ENCODE data around the gene POLR1G. TPM values are rescaled to one million over a fixed set of nuclear protein-coding genes. Genes with fewer than 3 reads are reported as not detected.

POLR1G gene
- polyA plus RNA-seq, 1 of the 3 experiments (the other 2 are of a cell fraction) = 11.9 TPM

GRCh38 chr19:45450012-45450333, 43.5 kb downstream of the POLR1G start:
- POLR2A ChIA-PET = no interaction called here
- Histone ChIP-seq H3K9me3 (no peaks in the 10 kb centered on the region), H3K4me3 (ENCODE audit: low read depth in 2 of 2, low read length in 1 of 2) (peak overlapping the region; percentile 55 to 69), H3K27me3 (ENCODE audit: insufficient read depth) (no peaks in the 10 kb centered on the region), H3K4me1 (ENCODE audit: control insufficient read depth in 1 of 2, insufficient read depth in 2 of 2, low read depth in 1 of 2, low read length in 1 of 2) (peaks cover under 1 to 8% of the 10 kb centered on the region in 2 experiments; a peak in 2 of 4 replicates), H2AFZ (ENCODE audit: low read depth) (peak overlapping the region; percentile 74; the same call in 1 of the 2 replicates), H3K9ac (peak overlapping the region; percentile 96), H3K79me2 (ENCODE audit: insufficient read depth) (no peaks in the 10 kb centered on the region), H4K20me1 (ENCODE audit: insufficient read depth) (no peaks in the 10 kb centered on the region), H3K4me2 (peak overlapping the region; percentile 87), H3K36me3 (replicated peaks in 1 of 2; ENCODE audit: control insufficient read depth in 1 of 2, insufficient read depth in 2 of 2, low read length in 1 of 2) (no peaks in the 10 kb centered on the region), H3K27ac (ENCODE audit: low read depth in 2 of 2, low read length in 1 of 2) (peak overlapping the region in 1 of 2 experiments; percentile 92; a peak in 3 of 4 replicates), H3F3A (replicated peaks; ENCODE audit: insufficient read depth) (peaks cover 16% of the 10 kb centered on the region), H3K9me2 (no peaks in the 10 kb centered on the region)
- WGBS (ENCODE audit: low lambda C conversion rate) = 77% methylated on average over 5 of the region's 5 CpGs
- CTCF ChIA-PET = interaction anchor here (3.0 to 15.0 kb wide), 2 partner anchors 10 to 23 kb away, joined by 38 to 870 read pairs; partner anchors contain the start of gene FOSB
- no peak for DNase-seq
- TF ChIP-seq TEAD4 (IDR thresholded peaks at IDR 0.05; ENCODE audit: borderline replicate concordance, insufficient read depth) = no peak
- TF ChIP-seq NRF1 (IDR thresholded peaks at IDR 0.05; ENCODE audit: low read depth, low read length) = no peak
- no peak for TF ChIP-seq SIN3A (IDR thresholded peaks at IDR 0.05; ENCODE audit: borderline replicate concordance, low read depth, low read length)
- no peak for TF ChIP-seq JUND (IDR thresholded peaks at IDR 0.05)
- TF ChIP-seq CTCF (IDR thresholded peaks at IDR 0.05) = no peak
- TF ChIP-seq GATA2 (CRISPR knock-in tag; IDR thresholded peaks at IDR 0.05) = no peak
- no peak for TF ChIP-seq NFIC (IDR thresholded peaks at IDR 0.05; ENCODE audit: borderline replicate concordance)
- TF ChIP-seq YY1 (IDR thresholded peaks at IDR 0.05; ENCODE audit: low read depth) = no peak
- TF ChIP-seq RFX5 (IDR thresholded peaks at IDR 0.05; ENCODE audit: low read length) = no peak
- TF ChIP-seq FOXJ3 (CRISPR knock-in tag; IDR thresholded peaks at IDR 0.05) = no peak
- TF ChIP-seq RCOR1 (IDR thresholded peaks at IDR 0.05; ENCODE audit: low read length) = no peak
- no peak for TF ChIP-seq RAD21 (IDR thresholded peaks at IDR 0.05; ENCODE audit: low read length)
- TF ChIP-seq ZBTB33 (IDR thresholded peaks at IDR 0.05; ENCODE audit: borderline replicate concordance, low read depth) = no peak
- TF ChIP-seq EZH2phosphoT487 (IDR thresholded peaks at IDR 0.05; ENCODE audit: borderline replicate concordance, low read depth) = no peak
- TF ChIP-seq IRF3 (IDR thresholded peaks at IDR 0.05; ENCODE audit: low read depth, low read length) = no peak
- no peak for TF ChIP-seq PBX3 (IDR thresholded peaks at IDR 0.05)
- TF ChIP-seq MXI1 (IDR thresholded peaks at IDR 0.05; ENCODE audit: low read depth, low read length) = no peak
- TF ChIP-seq MAX (IDR thresholded peaks at IDR 0.05; ENCODE audit: low read depth) = no peak
- no peak for TF ChIP-seq TAF1 (IDR thresholded peaks at IDR 0.05; ENCODE audit: borderline replicate concordance, low read depth, low read length)
